Thoracic aorta (tissue), 2 donors: ENCODE results near the gene DAGLA. TPM values are rescaled to one million over a fixed set of nuclear protein-coding genes. Genes with fewer than 3 reads are reported as not detected.

ENCODE experiments used
- ATAC-seq: fragments of 150-250 bp; one replicate; pipeline ENCODE4 v1.8.0; 2017; ENCODE audit warnings: low read depth; ENCODE audit not compliant: insufficient number of reproducible peaks, low FRiP score
- DNase-seq: peaks from one replicate; pipeline ENCODE4 v3.0.0-alpha.2; 2020; ENCODE audit warnings: low spot score
- H3K27ac ChIP-seq, 2 donors: fragments of 200-600 bp; sonication (generic); 1 replicate in 1 of 2; 2 replicates in 1 of 2; pipeline ENCODE4 v1.5.1; 2016; ENCODE audit warnings: mild to moderate bottlenecking in 2 of 2, moderate library complexity in 2 of 2
- H3K27me3 ChIP-seq: fragments of 200-600 bp; sonication (generic); replicated peaks from 2 replicates; pipeline ENCODE4 v1.6.0; 2016; ENCODE audit warnings: mild to moderate bottlenecking; ENCODE audit not compliant: insufficient read depth
- H3K36me3 ChIP-seq: fragments of 200-600 bp; sonication (generic); one replicate; pipeline ENCODE4 v1.5.1; 2016
- H3K4me1 ChIP-seq, 2 donors: fragments of 200-600 bp; sonication (generic); 1 replicate in 1 of 2; 2 replicates in 1 of 2; pipeline versions ENCODE4 v1.5.1 to v1.6.0; 2016; ENCODE audit warnings: low read depth in 2 of 2, mild to moderate bottlenecking in 1 of 2; ENCODE audit not compliant: control insufficient read depth in 1 of 2
- H3K4me3 ChIP-seq: fragments of 200-600 bp; sonication (generic); 2 replicates; pipeline ENCODE4 v1.5.1; 2016; ENCODE audit warnings: mild to moderate bottlenecking
- H3K9me3 ChIP-seq: fragments of 200-600 bp; sonication (generic); 2 replicates; pipeline ENCODE4 v1.5.1; 2016
- CTCF ChIP-seq: fragments of 200-600 bp; sonication (generic); IDR thresholded peaks from one replicate; pipeline ENCODE4 v1.5.1; 2019; ENCODE audit warnings: antibody characterized with exemption
- total RNA-seq, 2 donors: library from RNA; depleted of rRNA; stranded (reverse); fragments of >200 nt; gene quantifications; one replicate each; pipeline versions ENCODE4 v1.1.0 to v1.2.3, GENCODE V29; 2016

DAGLA gene
- total RNA-seq, 2 donors from 2014 or later, result 1.2 to 1.4 TPM

GRCh38 chr11:61775606-61776554 is 95.7 kb downstream of the DAGLA start:
- DNase-seq (no peak), ATAC-seq (no peak)
- no peak for TF ChIP-seq CTCF
- Histone ChIP-seq H3K4me3 (no peak overlapping the region), H3K27me3 (no peaks in the 10 kb centered on the region), H3K9me3 (no peaks in the 10 kb centered on the region), H3K36me3 (no peaks in the 10 kb centered on the region), H3K27ac (no peak overlapping the region), H3K4me1 (no peaks in the 10 kb centered on the region)

- no peaks in the 10 kb centered on the region for H3K27me3 ChIP-seq
- no peak overlapping the region for H3K27ac ChIP-seq
- H3K36me3 ChIP-seq, result no peaks in the 10 kb centered on the region
- no peaks in the 10 kb centered on the region for H3K9me3 ChIP-seq
- ATAC-seq (no peak), DNase-seq (no peak)
- H3K4me1 ChIP-seq, result no peaks in the 10 kb centered on the region
- peak; percentile 29 for TF ChIP-seq CTCF
- H3K4me3 ChIP-seq, result no peak overlapping the region
Measured at GRCh38 chr11:61776561-61777075, 96.4 kb downstream of the DAGLA start.

- H3K27me3 ChIP-seq, result no peaks in the 10 kb centered on the region
- no peaks in the 10 kb centered on the region for H3K9me3 ChIP-seq
- TF ChIP-seq CTCF, result no peak
- H3K36me3 ChIP-seq, result no peaks in the 10 kb centered on the region
- no peak overlapping the region for H3K27ac ChIP-seq
- no peak for DNase-seq
- H3K4me3 ChIP-seq, result peak overlapping the region; percentile 27
- no peaks in the 10 kb centered on the region for H3K4me1 ChIP-seq
- no peak for ATAC-seq
Measured at GRCh38 chr11:61777234-61778090, 97.3 kb downstream of the DAGLA start.

GRCh38 chr11:61778357-61778886 is 98.2 kb downstream of the DAGLA start:
- no peak for DNase-seq
- Histone ChIP-seq H3K27me3 (no peaks in the 10 kb centered on the region), H3K4me3 (no peak overlapping the region), H3K27ac (no peak overlapping the region), H3K9me3 (no peaks in the 10 kb centered on the region), H3K36me3 (no peaks in the 10 kb centered on the region), H3K4me1 (no peaks in the 10 kb centered on the region)
- ATAC-seq, result no peak
- TF ChIP-seq CTCF, result no peak
